ENCODE results near the gene MYRIP. TPM values are rescaled to one million over a fixed set of nuclear protein-coding genes. Genes with fewer than 3 reads are reported as not detected.

Gene MYRIP
- total RNA-seq, 3 donors from 2014 or later = 2.3 to 4.8 (median 2.6) TPM

GRCh38 chr3:39962581-39962980 is 153.2 kb downstream of the MYRIP start:
- Histone ChIP-seq H3K27ac (peak overlapping the region in 1 of 2 donors; percentile 60), H3K4me1 (no peaks in the 10 kb centered on the region), H3K4me3 (no peak overlapping the region), H3K27me3 (no peaks in the 10 kb centered on the region), H3K36me3 (no peaks in the 10 kb centered on the region), H3K9me3 (no peaks in the 10 kb centered on the region)
- no peak for TF ChIP-seq CTCF (IDR thresholded peaks at IDR 0.05)
- no peak for TF ChIP-seq POLR2AphosphoS5 (IDR thresholded peaks at IDR 0.05)
- no peak for TF ChIP-seq POLR2A (IDR thresholded peaks at IDR 0.05)
- intact Hi-C loops (cut with DNase I; ENCODE audit: low total_unique reads) = no loop called here
- no peak for DNase-seq (ENCODE audit: low spot score in 2 of 2)

- H3K27me3 ChIP-seq = no peaks in the 10 kb centered on the region
- no peak overlapping the region for H3K27ac ChIP-seq
- no peaks in the 10 kb centered on the region for H3K4me1 ChIP-seq
- intact Hi-C loops (cut with DNase I; ENCODE audit: low total_unique reads) = no loop called here
- no peaks in the 10 kb centered on the region for H3K36me3 ChIP-seq
- no peak for TF ChIP-seq CTCF (IDR thresholded peaks at IDR 0.05)
- H3K9me3 ChIP-seq = peaks cover 0 to 5% of the 10 kb centered on the region in 2 donors
- no peak for DNase-seq (ENCODE audit: low spot score in 2 of 2)
- no peak overlapping the region for H3K4me3 ChIP-seq
Observed at GRCh38 chr3:39965461-39965860, 156.1 kb downstream of the MYRIP start.

- intact Hi-C loops (cut with DNase I; ENCODE audit: low total_unique reads) = no loop called here
- Histone ChIP-seq H3K36me3 (no peaks in the 10 kb centered on the region), H3K27me3 (no peaks in the 10 kb centered on the region), H3K4me1 (no peaks in the 10 kb centered on the region), H3K4me3 (no peak overlapping the region), H3K9me3 (peaks cover 0 to 5% of the 10 kb centered on the region in 2 donors), H3K27ac (no peak overlapping the region)
- DNase-seq (ENCODE audit: low spot score in 2 of 2) = no peak
- TF ChIP-seq POLR2AphosphoS5 (IDR thresholded peaks at IDR 0.05) = no peak
- no peak for TF ChIP-seq CTCF (IDR thresholded peaks at IDR 0.05)
- TF ChIP-seq POLR2A (IDR thresholded peaks at IDR 0.05) = no peak
Observed at GRCh38 chr3:39965997-39966396, 156.6 kb downstream of the MYRIP start.

GRCh38 chr3:39970982-39971381 is 161.6 kb downstream of the MYRIP start:
- TF ChIP-seq POLR2AphosphoS5 (IDR thresholded peaks at IDR 0.05) (no peak), CTCF (IDR thresholded peaks at IDR 0.05) (no peak), POLR2A (IDR thresholded peaks at IDR 0.05) (no peak)
- intact Hi-C loops (cut with DNase I; ENCODE audit: low total_unique reads) = no loop called here

GRCh38 chr3:39971559-39972031 is 162.2 kb downstream of the MYRIP start:
- intact Hi-C loops (cut with DNase I; ENCODE audit: low total_unique reads) = no loop called here
- no peaks in the 10 kb centered on the region for H3K36me3 ChIP-seq

More at GRCh38 chr3:39970982-39971381, 161.6 kb downstream of the MYRIP start:
- Histone ChIP-seq H3K27ac (no peak overlapping the region), H3K36me3 (no peaks in the 10 kb centered on the region), H3K4me1 (no peaks in the 10 kb centered on the region), H3K4me3 (no peak overlapping the region), H3K27me3 (no peaks in the 10 kb centered on the region), H3K9me3 (peaks cover 0 to 5% of the 10 kb centered on the region in 2 donors)
- no peak for DNase-seq (ENCODE audit: low spot score in 2 of 2)

More at GRCh38 chr3:39971559-39972031, 162.2 kb downstream of the MYRIP start:
- no peak overlapping the region for H3K4me3 ChIP-seq
- no peaks in the 10 kb centered on the region for H3K27me3 ChIP-seq
- no peak for TF ChIP-seq POLR2AphosphoS5 (IDR thresholded peaks at IDR 0.05)
- TF ChIP-seq POLR2A (IDR thresholded peaks at IDR 0.05) = no peak
- no peak for TF ChIP-seq CTCF (IDR thresholded peaks at IDR 0.05)
- no peak for DNase-seq (ENCODE audit: low spot score in 2 of 2)
- H3K9me3 ChIP-seq = peaks cover 0 to 5% of the 10 kb centered on the region in 2 donors
- H3K27ac ChIP-seq = no peak overlapping the region
- H3K4me1 ChIP-seq = no peaks in the 10 kb centered on the region
